ENCODE measurements around the gene EPB41L2.

EPB41L2 gene

GRCh38 chr6:130982135-130982534 lies 80.9 kb downstream of the EPB41L2 start:
- H3K27ac ChIP-seq: no peak overlapping the region
- TF ChIP-seq ZFX (IDR thresholded peaks at IDR 0.05; ENCODE audit: borderline replicate concordance) (no peak), CTCF (IDR thresholded peaks at IDR 0.05) (no peak)

- no peak overlapping the region for H3K27ac ChIP-seq
- no peak for TF ChIP-seq ZFX (IDR thresholded peaks at IDR 0.05; ENCODE audit: borderline replicate concordance)
- TF ChIP-seq CTCF (IDR thresholded peaks at IDR 0.05): no peak
These were observed 81.6 kb downstream of the EPB41L2 start for GRCh38 chr6:130981409-130981808.

- no peak overlapping the region for H3K27ac ChIP-seq
- TF ChIP-seq CTCF (IDR thresholded peaks at IDR 0.05): no peak
- no peak for TF ChIP-seq ZFX (IDR thresholded peaks at IDR 0.05; ENCODE audit: borderline replicate concordance)
These were observed 82.6 kb downstream of the EPB41L2 start for GRCh38 chr6:130980310-130981032.

- no peak for TF ChIP-seq CTCF (IDR thresholded peaks at IDR 0.05)
- TF ChIP-seq ZFX (IDR thresholded peaks at IDR 0.05; ENCODE audit: borderline replicate concordance): no peak
These were observed 84.2 kb downstream of the EPB41L2 start for GRCh38 chr6:130978660-130979396.

GRCh38 chr6:130978180-130978579 lies 84.9 kb downstream of the EPB41L2 start:
- TF ChIP-seq ZFX (IDR thresholded peaks at IDR 0.05; ENCODE audit: borderline replicate concordance) (no peak), CTCF (IDR thresholded peaks at IDR 0.05) (no peak)
- no peak overlapping the region for H3K27ac ChIP-seq

More at GRCh38 chr6:130978660-130979396, 84.2 kb downstream of the EPB41L2 start:
- H3K27ac ChIP-seq: no peak overlapping the region

GRCh38 chr6:130975325-130975724 lies 87.7 kb downstream of the EPB41L2 start:
- H3K27ac ChIP-seq: no peak overlapping the region

More at GRCh38 chr6:130975325-130975724, 87.7 kb downstream of the EPB41L2 start:
- no peak for TF ChIP-seq CTCF (IDR thresholded peaks at IDR 0.05)
- TF ChIP-seq ZFX (IDR thresholded peaks at IDR 0.05; ENCODE audit: borderline replicate concordance): no peak
